ENCODE results near the gene AIFM2.
"Not testable (repeated sequence)": the region's sequence is repeated elsewhere in the genome, so short reads cannot be mapped to it uniquely, and the experiment has no call there.

AIFM2 gene

DNA sequence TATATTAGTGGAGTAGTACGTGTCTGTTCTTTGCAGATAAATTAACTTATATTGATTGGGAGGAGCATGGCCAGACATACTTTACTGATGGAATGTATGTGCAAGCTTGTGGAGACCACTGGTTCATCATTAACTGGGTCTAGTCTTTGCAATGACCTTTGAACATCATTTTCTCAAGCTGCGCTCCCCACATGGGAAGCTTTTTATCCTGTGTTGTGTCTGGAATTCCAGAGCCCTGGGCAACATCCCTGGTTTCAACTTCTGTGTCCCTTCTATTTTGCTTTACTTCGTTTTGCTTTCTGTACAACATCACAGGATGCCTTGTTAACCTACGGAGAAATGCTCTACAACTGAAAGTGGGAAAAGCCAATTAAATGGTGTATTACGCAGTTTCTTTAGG is 41.7 kb downstream of the AIFM2 start:
- DNase-seq = no peak

GRCh38 chr10:70090013-70090412 is 42.6 kb downstream of the AIFM2 start:
- DNase-seq = no peak

DNA sequence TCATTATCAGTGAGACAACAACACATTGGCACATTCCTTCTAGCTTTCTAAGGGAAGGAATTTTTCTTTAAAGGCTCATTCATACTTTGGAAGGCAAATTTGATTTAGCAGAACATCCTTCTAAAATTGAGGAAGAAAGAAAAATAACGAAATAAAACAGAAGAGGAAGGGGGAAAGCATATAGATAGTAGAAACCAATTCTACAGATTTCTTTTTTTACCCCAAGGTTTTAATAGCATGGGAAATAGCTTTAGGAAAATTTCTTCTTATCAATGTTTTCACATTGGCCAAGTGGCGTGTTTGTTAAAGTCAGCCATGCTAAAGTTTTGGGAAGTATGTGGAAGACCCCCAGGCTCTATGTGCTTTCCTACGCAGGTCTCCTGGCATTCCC is 44.3 kb downstream of the AIFM2 start:
- DNase-seq = no peak

- no peak for DNase-seq
Observed at GRCh38 chr10:70087616-70088307, 44.9 kb downstream of the AIFM2 start.

- DNase-seq = no peak
Observed at GRCh38 chr10:70085975-70086613, 46.5 kb downstream of the AIFM2 start.

DNA sequence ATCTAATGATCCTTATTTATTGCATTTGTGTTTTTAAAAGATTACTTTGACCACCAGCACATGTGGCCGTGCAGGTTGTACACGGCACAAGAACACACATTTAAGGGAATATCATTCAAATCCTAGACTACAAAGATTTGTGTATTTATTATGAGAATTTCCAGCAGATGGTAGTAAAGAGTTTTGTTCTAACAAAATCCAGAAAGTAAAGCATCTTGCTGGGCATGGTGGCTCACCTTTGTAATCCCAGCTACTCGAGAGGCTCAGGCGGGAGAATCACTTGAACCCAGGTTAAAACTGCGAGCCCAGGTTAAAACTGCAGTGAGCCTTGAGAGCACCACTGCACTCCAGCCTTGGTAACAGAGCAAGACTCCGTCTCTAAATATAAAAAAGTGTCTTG is 48.4 kb downstream of the AIFM2 start:
- DNase-seq = no peak

DNA sequence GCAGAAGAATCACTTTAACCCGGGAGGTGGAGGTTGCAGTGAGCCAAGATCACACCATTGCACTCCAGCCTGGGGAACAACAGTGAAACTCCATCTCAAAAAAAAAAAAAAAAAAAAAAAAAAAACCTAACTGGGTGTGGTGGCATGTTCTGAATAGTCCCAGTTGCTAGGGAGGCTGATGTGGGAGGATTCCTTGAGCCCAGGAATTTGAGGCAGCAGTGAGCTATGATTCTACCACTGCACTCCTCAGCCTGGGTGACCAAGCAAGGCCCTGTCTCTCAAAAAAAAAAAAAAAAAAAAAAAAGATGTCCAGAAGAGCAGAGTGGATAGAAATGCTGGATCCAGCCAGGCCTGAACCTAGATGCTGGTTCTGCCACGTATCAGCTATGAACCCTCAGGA is 51.8 kb downstream of the AIFM2 start:
- not testable (repeated sequence) for DNase-seq

- no peak for DNase-seq
Observed at GRCh38 chr10:70078937-70079336, 53.7 kb downstream of the AIFM2 start.

GRCh38 chr10:70078329-70078728 is 54.3 kb downstream of the AIFM2 start:
- DNase-seq = no peak

GRCh38 chr10:70074971-70075370 is 57.7 kb downstream of the AIFM2 start:
- no peak for DNase-seq

DNA sequence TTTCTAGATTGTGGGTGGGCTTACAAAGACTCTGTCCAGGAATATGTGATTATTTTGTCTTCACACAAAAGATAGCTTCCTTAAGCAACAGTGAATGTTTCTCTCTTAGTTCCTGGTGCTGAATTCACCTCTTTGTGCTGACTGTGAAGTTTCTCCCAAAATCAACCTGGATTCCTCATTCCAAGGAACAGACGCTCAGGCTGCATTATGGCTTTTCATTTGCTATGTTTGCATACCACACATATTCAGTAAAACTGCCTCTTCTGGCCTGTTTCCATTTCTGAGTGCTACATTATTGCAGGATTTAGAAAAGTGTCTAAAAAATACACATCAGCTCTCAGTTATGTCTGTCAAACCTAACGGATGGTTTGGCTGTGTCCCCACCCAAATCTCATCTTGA is 58.5 kb downstream of the AIFM2 start:
- no peak for DNase-seq

DNA sequence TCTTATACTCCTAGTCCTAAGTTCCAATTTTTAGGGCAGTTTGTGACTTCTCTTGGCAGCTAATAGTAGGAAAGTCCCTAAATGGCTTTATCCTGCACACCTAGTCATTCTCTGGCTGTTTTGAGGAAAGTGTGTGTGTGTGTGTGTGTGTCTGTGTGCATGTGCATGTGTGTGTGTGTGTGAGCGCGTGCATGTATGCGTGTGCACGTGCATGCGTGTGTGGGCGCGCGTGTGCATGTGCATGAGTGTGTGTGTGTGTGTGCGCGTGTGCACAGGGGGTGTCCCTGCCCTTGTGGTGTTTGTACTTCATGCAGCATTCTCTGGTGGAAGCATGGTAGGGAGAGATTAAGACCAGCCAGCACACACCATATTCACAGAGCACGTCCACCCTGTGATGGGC is 61.8 kb downstream of the AIFM2 start:
- DNase-seq = no peak

DNA sequence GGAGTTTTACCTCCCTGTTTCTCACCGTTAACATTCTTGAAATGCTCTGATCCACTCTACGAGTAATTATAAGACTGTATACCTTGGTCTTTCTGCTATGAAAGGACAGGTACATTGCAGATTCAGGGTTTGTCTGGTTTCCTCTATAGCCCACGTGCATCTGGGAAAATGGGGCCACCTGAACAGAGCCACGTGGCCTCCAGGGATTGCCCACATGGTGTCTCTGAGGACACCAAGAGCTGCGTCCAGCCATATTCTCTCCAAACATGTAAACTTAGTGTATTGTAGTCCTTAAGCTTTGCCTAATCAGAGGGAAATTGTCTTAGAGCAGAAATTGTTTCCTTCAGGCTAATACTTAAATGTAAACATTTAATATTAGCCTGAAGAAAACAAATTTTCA is 63.3 kb downstream of the AIFM2 start:
- no peak for DNase-seq

- no peak for DNase-seq
Observed at GRCh38 chr10:70068925-70069324, 63.7 kb downstream of the AIFM2 start.

DNA sequence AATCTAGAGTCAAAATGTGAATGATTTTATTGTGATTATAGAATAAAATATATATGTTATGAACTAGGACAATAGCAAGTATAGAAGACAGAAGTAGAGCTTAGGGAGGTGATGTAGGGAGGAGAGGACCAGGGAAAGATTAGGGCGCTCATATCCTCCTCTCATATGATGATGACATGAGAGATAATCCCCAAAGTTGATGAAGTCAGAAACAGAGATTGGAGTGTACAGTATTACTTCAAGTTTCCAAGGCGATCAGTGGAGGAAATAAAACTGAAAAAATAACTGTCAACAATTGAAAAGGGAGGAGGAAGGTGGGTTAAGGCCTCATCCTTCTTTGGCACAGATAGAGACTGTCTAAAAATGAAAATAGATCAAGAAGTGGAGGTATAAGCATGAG is 65.0 kb downstream of the AIFM2 start:
- no peak for DNase-seq

DNA sequence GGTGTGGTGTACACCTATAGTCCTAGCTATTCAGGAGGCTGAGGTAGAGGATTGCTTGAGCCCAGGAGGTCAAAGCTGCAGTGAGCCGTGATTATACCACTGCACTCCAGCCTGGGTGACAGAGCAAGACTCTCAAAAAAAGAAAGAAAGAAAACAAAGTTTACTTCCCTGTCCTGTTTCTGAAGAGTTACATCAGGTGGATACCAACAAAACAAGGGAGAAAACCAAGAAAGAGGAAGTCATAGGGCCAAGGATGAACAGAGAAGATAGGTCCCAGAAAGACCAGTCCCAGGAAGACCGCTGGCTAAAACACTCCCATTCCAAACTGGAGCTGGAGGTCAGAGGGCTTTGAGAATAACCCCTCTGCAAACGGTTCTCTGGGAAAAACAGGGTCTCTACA is 66.4 kb downstream of the AIFM2 start:
- no peak for DNase-seq

DNA sequence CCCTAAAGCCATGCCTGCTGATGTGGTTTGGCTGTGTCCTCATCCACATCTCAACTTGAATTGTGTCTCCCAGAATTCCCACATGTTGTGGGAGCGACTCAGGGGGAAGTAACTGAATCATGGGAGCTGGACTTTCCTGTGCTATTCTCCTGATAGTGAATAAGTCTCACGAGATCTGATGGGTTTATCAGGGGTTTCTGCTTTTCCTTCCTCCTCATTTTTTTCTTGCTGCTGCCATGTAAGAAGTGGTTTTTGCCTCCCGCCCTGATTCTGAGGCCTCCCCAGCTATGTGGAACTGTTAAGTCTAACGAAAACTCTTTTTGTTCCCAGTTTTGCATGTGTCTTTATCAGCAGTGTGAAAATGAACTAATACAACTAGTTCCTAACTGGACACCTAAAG is 68.1 kb downstream of the AIFM2 start:
- DNase-seq = no peak

GRCh38 chr10:70063418-70064098 is 69.1 kb downstream of the AIFM2 start:
- no peak for DNase-seq
